ENCODE results near the gene ZRSR2. TPM values are rescaled to one million over a fixed set of nuclear protein-coding genes. Genes with fewer than 3 reads are reported as not detected.

Gene ZRSR2
- total and polyA plus RNA-seq, 2 experiments from 2014 or later, result 5.2 to 45.1 TPM

DNA sequence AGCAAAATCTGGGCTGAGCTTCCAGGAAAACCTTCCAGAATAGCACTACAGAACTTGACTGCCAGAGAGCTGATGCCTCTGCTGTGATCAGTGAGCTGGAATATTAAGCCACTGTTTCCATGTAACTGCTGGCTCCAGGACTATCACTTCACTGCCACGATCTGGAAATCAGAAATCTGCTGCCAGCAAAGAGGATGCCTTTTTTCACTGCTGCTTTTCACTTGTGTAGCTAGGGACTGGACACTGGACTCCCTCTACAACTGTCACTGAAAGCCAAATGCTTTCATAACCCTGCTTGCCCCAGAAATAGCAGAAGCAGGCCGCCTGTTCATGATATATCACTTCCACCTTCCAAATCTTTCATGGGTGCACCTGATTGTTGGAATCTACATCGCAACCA, 73.7 kb downstream of the ZRSR2 start (continued):
- TF ChIP-seq, protein P1, sequence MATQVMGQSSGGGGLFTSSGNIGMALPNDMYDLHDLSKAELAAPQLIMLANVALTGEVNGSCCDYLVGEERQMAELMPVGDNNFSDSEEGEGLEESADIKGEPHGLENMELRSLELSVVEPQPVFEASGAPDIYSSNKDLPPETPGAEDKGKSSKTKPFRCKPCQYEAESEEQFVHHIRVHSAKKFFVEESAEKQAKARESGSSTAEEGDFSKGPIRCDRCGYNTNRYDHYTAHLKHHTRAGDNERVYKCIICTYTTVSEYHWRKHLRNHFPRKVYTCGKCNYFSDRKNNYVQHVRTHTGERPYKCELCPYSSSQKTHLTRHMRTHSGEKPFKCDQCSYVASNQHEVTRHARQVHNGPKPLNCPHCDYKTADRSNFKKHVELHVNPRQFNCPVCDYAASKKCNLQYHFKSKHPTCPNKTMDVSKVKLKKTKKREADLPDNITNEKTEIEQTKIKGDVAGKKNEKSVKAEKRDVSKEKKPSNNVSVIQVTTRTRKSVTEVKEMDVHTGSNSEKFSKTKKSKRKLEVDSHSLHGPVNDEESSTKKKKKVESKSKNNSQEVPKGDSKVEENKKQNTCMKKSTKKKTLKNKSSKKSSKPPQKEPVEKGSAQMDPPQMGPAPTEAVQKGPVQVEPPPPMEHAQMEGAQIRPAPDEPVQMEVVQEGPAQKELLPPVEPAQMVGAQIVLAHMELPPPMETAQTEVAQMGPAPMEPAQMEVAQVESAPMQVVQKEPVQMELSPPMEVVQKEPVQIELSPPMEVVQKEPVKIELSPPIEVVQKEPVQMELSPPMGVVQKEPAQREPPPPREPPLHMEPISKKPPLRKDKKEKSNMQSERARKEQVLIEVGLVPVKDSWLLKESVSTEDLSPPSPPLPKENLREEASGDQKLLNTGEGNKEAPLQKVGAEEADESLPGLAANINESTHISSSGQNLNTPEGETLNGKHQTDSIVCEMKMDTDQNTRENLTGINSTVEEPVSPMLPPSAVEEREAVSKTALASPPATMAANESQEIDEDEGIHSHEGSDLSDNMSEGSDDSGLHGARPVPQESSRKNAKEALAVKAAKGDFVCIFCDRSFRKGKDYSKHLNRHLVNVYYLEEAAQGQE (IDR thresholded peaks at IDR 0.05; ENCODE audit: unreplicated experiment), result no peak
- TF ChIP-seq STAT1 (IDR thresholded peaks at IDR 0.05; ENCODE audit: unreplicated experiment), result no peak
- TF ChIP-seq ZNF114 (CRISPR knock-in tag; IDR thresholded peaks at IDR 0.05), result no peak

DNA sequence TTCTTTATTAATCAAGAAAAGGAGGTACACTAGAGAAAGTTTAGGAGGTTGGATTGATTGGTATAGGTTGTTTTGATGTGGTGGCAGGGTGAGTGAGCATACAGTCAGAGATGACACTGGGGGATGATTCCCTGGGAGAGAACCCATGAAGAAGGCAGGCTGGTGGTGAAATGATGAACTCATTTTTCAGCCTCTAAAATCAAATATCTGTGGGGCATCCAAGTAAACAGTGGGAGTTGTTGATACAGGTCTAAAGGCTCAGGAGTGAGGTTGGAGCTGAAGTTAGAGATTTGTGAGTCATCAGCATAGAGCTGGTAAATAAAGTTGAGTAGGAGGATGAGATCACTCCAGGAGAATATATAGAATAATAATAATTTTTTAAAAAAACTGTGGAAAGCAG, 74.3 kb downstream of the ZRSR2 start:
- Histone ChIP-seq H3K4me3 (no peak overlapping the region), H3K4me1 (ENCODE audit: insufficient read depth) (no peaks in the 10 kb centered on the region), H3K9me2 (ENCODE audit: insufficient read depth) (no peaks in the 10 kb centered on the region), H3K4me2 (no peak overlapping the region), H2AFZ (no peak overlapping the region), H4K20me1 (replicated peaks; ENCODE audit: insufficient read depth) (no peaks in the 10 kb centered on the region), H3K27me3 (ENCODE audit: insufficient read depth) (no peaks in the 10 kb centered on the region), H3F3A (replicated peaks; ENCODE audit: low read depth) (no peaks in the 10 kb centered on the region), H3K79me2 (replicated peaks; ENCODE audit: insufficient read depth) (no peaks in the 10 kb centered on the region), H3K27ac (ENCODE audit: low read depth) (no peak overlapping the region), H3K36me3 (ENCODE audit: insufficient read depth) (no peaks in the 10 kb centered on the region)
- peaks cover 3% of the 10 kb centered on the region; the same call in 1 of the 3 replicates for H3K4me1 Mint-ChIP-seq
- no peaks in the 10 kb centered on the region for H3K36me3 Mint-ChIP-seq (ENCODE audit: low read depth)
- DNase-seq (ENCODE audit: low spot score) (no peak), ATAC-seq (no peak)
- H3K27ac Mint-ChIP-seq, result no peak overlapping the region
- H3K9me3 Mint-ChIP-seq, result no peaks in the 10 kb centered on the region; the same call in 1 of the 3 replicates
- no peaks in the 10 kb centered on the region for H3K27me3 Mint-ChIP-seq (ENCODE audit: insufficient read depth, low read depth, poor library complexity)
- H3K4me3 Mint-ChIP-seq, result no peak overlapping the region
- TF ChIP-seq POLR2AphosphoS5 (IDR thresholded peaks at IDR 0.05; ENCODE audit: low read depth), result no peak
- no peak for TF ChIP-seq ZNF331 (CRISPR knock-in tag; IDR thresholded peaks at IDR 0.05; ENCODE audit: low read depth)
- TF ChIP-seq JUNB (IDR thresholded peaks at IDR 0.05; ENCODE audit: unreplicated experiment), result no peak
- no peak for TF ChIP-seq CREB1 (CRISPR knock-in tag; IDR thresholded peaks at IDR 0.05; ENCODE audit: low read depth)
- TF ChIP-seq, protein P1 (IDR thresholded peaks at IDR 0.05; ENCODE audit: unreplicated experiment), result no peak
- TF ChIP-seq, protein P2, sequence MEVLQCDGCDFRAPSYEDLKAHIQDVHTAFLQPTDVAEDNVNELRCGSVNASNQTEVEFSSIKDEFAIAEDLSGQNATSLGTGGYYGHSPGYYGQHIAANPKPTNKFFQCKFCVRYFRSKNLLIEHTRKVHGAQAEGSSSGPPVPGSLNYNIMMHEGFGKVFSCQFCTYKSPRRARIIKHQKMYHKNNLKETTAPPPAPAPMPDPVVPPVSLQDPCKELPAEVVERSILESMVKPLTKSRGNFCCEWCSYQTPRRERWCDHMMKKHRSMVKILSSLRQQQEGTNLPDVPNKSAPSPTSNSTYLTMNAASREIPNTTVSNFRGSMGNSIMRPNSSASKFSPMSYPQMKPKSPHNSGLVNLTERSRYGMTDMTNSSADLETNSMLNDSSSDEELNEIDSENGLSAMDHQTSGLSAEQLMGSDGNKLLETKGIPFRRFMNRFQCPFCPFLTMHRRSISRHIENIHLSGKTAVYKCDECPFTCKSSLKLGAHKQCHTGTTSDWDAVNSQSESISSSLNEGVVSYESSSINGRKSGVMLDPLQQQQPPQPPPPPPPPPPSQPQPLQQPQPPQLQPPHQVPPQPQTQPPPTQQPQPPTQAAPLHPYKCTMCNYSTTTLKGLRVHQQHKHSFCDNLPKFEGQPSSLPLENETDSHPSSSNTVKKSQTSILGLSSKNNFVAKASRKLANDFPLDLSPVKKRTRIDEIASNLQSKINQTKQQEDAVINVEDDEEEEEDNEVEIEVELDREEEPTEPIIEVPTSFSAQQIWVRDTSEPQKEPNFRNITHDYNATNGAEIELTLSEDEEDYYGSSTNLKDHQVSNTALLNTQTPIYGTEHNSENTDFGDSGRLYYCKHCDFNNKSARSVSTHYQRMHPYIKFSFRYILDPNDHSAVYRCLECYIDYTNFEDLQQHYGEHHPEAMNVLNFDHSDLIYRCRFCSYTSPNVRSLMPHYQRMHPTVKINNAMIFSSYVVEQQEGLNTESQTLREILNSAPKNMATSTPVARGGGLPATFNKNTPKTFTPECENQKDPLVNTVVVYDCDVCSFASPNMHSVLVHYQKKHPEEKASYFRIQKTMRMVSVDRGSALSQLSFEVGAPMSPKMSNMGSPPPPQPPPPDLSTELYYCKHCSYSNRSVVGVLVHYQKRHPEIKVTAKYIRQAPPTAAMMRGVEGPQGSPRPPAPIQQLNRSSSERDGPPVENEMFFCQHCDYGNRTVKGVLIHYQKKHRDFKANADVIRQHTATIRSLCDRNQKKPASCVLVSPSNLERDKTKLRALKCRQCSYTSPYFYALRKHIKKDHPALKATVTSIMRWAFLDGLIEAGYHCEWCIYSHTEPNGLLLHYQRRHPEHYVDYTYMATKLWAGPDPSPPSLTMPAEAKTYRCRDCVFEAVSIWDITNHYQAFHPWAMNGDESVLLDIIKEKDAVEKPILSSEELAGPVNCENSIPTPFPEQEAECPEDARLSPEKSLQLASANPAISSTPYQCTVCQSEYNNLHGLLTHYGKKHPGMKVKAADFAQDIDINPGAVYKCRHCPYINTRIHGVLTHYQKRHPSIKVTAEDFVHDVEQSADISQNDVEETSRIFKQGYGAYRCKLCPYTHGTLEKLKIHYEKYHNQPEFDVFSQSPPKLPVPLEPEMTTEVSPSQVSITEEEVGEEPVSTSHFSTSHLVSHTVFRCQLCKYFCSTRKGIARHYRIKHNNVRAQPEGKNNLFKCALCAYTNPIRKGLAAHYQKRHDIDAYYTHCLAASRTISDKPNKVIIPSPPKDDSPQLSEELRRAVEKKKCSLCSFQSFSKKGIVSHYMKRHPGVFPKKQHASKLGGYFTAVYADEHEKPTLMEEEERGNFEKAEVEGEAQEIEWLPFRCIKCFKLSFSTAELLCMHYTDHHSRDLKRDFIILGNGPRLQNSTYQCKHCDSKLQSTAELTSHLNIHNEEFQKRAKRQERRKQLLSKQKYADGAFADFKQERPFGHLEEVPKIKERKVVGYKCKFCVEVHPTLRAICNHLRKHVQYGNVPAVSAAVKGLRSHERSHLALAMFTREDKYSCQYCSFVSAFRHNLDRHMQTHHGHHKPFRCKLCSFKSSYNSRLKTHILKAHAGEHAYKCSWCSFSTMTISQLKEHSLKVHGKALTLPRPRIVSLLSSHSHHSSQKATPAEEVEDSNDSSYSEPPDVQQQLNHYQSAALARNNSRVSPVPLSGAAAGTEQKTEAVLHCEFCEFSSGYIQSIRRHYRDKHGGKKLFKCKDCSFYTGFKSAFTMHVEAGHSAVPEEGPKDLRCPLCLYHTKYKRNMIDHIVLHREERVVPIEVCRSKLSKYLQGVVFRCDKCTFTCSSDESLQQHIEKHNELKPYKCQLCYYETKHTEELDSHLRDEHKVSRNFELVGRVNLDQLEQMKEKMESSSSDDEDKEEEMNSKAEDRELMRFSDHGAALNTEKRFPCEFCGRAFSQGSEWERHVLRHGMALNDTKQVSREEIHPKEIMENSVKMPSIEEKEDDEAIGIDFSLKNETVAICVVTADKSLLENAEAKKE (CRISPR knock-in tag; IDR thresholded peaks at IDR 0.05), result no peak
- TF ChIP-seq, protein P3, sequence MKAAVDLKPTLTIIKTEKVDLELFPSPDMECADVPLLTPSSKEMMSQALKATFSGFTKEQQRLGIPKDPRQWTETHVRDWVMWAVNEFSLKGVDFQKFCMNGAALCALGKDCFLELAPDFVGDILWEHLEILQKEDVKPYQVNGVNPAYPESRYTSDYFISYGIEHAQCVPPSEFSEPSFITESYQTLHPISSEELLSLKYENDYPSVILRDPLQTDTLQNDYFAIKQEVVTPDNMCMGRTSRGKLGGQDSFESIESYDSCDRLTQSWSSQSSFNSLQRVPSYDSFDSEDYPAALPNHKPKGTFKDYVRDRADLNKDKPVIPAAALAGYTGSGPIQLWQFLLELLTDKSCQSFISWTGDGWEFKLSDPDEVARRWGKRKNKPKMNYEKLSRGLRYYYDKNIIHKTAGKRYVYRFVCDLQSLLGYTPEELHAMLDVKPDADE (IDR thresholded peaks at IDR 0.05), result no peak
- TF ChIP-seq EZH2phosphoT487 (IDR thresholded peaks at IDR 0.05; ENCODE audit: unreplicated experiment), result no peak
- no peak for TF ChIP-seq EZH2 (IDR thresholded peaks at IDR 0.05; ENCODE audit: low read depth, unreplicated experiment)
